HTERT RPE-1 (cell line): ENCODE data around the gene NDN.

Source experiments
- in situ Hi-C: fragments of 300-500 bp; cut with MboI; formaldehyde crosslinking; loops from 4 replicates; pipeline ENCODE4 v1.14.3; 2020; ENCODE audit warnings: low sequenced_read_pairs

Gene NDN

DNA sequence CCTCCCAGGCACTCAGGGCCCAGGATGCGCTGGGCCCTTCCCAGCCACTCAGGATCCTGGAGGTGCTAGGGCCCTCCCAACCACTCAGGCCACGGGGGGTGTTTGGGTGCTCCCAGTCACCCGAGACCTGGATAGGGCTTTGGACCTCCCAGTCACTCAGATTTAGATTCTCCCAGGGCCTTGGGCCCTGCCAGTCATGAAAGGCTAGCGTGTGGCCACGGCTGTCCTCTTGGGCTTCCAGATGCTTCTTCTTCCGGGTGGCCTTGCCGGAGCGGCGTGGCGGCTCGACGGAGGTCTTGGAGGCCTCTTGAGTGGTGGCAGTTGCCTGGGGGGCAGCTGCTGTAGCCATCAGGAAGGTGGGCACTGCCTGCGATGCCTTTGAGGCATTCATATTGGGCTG is 42.3 kb downstream of the NDN start:
- in situ Hi-C loops, result no loop called here

DNA sequence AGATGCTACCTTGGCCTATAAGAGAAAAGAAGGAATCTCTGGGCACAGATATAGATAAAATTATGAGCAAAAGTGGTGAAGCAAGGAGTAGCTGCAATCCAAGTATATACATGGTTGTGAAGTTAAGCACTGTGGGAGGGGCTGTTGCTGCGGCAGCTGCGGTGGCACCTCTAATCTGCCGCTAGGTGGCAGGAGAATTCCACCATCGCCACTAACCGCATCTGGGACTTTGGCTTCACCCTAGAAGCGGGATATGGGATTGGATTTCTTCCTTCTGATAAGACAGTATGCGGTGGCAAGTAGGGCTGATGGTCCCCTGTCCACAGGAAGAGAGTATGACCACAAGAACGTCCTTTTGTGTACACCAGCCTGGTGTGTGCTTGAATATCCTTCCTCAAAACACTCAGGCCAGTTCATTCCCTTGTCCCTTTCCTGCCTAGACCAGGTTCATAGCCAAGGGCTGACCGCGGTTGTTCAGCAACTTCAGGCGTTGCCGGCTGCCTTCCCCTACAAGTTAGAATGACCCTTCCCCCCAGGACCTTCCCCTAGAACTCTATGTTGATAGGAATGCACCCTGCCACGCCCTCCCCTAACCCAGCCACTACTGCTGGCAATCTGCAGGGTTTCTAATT is 44.6 kb downstream of the NDN start:
- in situ Hi-C loops, result no loop called here
